HG02840 (cell line): ENCODE measurements around the gene PCID2.
"Not testable (repeated sequence)": the region's sequence is repeated elsewhere in the genome, so short reads cannot be mapped to it uniquely, and the experiment has no call there.

Experiments used
- ATAC-seq: cut with Tn5 transposase; IDR thresholded peaks from one replicate; pipeline ENCODE4 v1.9.1; 2021; ENCODE audit warnings: mild to moderate bottlenecking, moderate library complexity, moderate number of reproducible peaks; ENCODE audit not compliant: unreplicated experiment, low FRiP score

PCID2 gene

GRCh38 chr13:113168211-113168610, 40.3 kb downstream of the PCID2 start:
- no peak for ATAC-seq

GRCh38 chr13:113167575-113167974, 40.9 kb downstream of the PCID2 start:
- no peak for ATAC-seq

- ATAC-seq = no peak
These were observed 41.3 kb downstream of the PCID2 start for GRCh38 chr13:113167155-113167554.

- no peak for ATAC-seq
These were observed 41.8 kb downstream of the PCID2 start for GRCh38 chr13:113166681-113167080.

GRCh38 chr13:113166266-113166665, 42.2 kb downstream of the PCID2 start:
- ATAC-seq = no peak

GRCh38 chr13:113164492-113164891, 44.0 kb downstream of the PCID2 start:
- no peak for ATAC-seq

DNA sequence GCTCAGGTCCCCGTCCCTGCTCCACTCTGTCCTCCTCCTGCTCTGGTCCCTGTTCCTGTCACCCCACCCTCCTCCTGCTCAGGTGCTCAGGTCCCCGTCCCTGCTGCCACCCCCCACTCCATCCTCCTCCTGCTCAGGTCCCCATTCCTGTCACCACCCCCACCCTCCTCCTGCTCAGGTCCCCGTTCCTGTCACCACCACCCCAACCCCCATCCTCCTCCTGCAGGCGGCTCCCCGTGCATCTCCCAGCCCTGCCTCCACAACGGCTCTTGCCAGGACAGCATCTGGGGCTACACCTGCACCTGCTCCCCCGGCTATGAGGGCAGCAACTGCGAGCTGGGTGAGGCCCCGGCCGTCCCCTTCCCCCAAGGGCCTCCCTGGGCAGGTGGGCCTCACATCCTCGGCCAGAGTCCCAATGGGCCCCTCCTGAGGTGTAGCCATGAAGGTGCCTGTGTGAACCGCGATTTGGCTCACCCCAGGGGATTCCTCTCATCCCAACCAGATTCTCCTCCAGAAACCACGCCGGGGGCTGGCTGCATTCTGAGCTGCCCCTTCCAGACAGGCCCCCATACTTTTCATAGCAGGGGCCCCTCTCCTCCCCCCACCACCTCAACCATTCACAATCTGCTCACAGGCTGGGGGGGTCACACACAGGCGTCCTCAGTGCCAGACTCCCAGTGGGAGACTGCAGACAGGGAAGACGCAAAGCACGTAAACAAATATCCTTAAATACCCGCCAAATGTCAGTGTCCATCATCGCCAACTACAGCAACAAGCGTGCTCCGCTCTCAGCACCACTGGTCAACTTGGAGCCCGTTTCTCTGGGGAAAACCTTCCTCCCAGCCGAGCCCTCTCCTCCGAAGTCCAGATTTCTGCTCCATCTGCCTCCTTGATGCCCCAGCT, 45.4 kb downstream of the PCID2 start:
- ATAC-seq = no peak

DNA sequence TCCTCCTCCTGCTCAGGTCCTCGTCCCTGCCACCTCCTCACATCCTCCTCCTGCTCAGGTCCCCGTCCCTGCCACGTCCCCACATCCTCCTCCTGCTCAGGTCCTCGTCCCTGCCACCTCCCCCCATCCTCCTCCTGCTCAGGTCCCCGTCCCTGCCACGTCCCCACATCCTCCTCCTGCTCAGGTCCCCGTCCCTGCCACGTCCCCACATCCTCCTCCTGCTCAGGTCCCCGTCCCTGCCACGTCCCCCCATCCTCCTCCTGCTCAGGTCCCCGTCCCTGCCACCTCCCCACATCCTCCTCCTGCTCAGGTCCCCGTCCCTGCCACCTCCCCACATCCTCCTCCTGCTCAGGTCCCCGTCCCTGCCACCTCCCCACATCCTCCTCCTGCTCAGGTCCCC, 46.5 kb downstream of the PCID2 start:
- ATAC-seq = not testable (repeated sequence)

DNA sequence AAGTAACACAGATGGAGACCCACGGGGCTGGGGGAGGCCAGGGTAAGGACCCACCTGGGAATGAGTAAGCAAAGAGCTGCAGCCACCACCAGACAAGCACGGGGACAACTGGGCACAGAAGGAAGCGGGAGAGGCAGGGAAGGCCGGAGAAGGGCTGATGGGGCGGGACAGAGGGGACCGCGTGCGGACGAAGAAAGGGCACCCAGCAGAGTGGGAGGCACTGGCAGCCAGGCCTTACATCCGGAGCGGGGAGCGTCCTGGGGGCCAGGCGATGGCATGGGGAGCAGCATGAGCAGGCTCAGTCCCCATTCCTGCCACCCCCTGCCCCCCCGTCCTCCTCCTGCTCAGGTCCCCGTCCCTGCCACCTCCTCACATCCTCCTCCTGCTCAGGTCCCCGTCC, 47.0 kb downstream of the PCID2 start:
- ATAC-seq = no peak

- no peak for ATAC-seq
These were observed 47.5 kb downstream of the PCID2 start for GRCh38 chr13:113160983-113161382.

- ATAC-seq = no peak
These were observed 48.8 kb downstream of the PCID2 start for GRCh38 chr13:113159701-113160100.

DNA sequence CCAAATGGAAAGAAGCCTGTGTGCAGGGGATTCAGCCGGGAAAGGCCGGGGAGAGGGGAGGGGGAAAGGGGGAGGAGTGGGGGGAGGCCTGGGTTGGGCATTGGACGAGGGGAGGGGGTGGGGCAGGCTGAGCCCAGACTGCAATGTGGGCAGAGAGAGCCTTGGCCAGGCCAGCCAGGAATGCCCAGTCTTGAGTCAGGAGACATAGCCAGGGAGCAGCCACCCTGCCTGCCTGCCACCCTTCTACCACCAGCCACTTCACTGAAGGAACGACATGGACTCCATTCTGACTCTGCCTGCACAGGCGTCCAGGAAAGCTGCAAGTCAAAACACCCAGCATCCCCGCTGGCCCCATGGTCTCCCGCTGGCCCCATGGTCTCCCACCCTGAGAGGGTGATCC, 49.5 kb downstream of the PCID2 start:
- ATAC-seq = no peak

DNA sequence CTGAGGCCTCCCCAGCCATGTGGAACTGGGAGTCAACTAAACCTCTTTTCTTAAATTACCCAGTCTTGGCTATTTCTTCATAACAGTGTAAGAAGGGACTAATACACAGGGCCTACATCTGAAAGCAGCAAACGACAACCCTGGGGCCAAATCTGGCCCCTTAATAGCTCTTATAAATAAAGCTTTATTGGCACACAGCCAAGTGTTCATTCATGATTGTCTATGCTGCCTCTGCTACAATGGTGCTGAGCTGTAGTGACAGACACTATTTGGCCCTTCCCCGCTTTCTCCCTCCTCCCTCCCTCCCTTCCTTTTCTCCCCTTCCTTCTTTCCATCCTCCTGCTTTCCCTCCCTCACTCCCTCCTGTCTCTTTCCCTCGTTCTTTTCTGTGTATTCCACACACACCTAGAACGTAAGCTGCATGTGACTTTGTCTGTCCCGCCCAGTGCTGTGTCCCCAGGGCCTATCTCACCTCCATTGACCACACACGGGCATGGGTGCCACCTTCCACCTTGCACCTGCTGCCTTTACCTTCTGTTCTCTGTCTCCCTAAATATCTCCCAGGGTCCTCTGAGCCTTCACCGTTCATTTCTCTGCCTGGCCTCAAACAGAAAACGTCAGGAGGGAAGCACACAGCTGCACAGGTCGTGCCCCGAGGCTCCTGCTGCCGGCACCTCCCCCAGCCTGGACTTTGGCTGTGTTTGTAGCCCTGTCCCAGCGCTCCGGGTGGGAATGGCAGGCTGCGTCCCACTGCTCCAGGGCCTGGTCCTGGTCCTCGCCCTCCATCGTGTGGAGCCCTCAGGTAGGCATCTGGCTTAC, 50.3 kb downstream of the PCID2 start, which contains the start of gene PROZ:
Gene PROZ (plus strand): TSS at position 720 of the 819 bp plus-strand sequence. CDS start 13 bp downstream, at position 733.
- ATAC-seq = no peak

DNA sequence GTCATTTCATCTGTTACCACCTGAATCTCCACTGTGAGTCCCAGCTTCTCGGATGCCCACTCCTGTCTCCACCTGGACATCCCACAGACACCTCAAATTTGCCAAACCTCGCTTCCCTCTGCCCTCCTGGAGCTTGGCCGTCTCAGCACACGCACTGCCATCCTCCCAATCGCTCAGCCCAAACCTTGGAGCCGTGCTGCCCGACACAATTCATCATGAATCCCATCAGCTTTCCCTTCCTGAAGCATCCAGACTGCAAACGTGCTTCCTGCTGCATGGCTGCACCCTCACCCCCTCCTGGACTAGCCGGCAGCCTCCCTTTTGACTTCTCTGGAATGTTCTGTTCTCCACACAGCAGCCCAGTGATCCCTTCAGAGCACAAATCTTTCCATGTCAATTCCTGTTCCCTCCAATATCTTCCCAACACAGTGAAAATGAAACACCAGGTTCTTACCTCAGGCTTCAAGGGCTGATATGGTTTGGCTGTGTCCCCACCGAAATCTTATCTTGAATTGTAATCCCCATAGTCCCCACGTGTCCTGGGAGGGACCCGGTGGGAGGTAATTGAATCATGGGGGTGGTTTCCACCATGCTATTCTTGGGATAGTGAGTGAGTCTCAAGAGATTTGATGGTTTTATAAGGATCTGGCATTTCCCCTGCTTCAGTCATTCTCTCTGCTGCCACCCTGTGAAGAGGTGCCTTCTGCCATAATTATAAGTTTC, 51.1 kb downstream of the PCID2 start:
- ATAC-seq = no peak

DNA sequence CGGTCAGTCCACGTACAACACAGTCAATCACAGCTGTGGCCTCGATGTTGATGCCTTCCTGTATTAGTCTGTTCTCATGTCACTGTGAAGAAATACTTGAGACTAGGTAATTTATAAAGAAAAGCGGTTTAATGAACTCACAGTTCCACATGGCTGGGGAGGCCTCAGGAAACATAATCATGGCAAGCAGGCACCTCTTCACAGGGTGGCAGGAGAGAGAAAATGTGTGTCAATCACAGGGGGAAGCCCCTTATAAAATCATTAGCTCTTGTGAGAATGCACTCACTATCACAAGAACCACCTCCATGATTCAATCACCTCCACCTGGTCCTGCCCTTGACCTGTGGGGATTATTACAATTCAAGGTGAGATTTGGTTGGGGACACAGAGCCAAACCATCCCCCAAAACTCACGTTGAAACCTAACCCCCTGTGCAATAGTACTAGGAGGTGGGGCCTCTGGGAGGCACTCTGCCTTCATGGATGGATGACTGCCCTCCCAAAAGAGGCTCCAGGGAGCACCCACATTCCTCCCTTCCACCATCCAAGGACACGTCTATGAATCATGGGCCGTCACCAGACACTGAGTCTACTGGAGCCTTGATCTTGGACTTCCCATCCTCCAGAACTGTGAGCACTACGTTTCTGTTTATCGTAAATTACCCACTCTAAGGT, 52.4 kb downstream of the PCID2 start:
- no peak for ATAC-seq

DNA sequence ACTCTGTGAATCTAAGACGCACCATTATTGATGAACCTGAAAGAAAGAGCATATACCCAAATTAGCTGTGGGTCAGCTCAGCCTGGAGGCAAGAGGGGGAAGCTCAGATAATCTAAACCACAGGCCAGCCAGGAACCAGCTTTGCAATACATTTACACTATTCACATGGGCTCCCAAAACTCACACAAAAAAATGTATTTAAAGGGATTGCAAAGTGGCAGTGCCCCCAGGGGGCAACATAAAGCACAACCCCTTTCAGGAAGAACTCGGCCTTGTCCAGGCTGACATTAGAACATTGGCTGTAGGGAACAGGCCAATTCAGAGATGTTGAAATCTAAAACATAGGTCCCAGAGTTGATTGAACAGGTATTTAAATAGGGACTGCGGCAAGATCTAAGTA, 53.3 kb downstream of the PCID2 start:
- ATAC-seq = no peak

DNA sequence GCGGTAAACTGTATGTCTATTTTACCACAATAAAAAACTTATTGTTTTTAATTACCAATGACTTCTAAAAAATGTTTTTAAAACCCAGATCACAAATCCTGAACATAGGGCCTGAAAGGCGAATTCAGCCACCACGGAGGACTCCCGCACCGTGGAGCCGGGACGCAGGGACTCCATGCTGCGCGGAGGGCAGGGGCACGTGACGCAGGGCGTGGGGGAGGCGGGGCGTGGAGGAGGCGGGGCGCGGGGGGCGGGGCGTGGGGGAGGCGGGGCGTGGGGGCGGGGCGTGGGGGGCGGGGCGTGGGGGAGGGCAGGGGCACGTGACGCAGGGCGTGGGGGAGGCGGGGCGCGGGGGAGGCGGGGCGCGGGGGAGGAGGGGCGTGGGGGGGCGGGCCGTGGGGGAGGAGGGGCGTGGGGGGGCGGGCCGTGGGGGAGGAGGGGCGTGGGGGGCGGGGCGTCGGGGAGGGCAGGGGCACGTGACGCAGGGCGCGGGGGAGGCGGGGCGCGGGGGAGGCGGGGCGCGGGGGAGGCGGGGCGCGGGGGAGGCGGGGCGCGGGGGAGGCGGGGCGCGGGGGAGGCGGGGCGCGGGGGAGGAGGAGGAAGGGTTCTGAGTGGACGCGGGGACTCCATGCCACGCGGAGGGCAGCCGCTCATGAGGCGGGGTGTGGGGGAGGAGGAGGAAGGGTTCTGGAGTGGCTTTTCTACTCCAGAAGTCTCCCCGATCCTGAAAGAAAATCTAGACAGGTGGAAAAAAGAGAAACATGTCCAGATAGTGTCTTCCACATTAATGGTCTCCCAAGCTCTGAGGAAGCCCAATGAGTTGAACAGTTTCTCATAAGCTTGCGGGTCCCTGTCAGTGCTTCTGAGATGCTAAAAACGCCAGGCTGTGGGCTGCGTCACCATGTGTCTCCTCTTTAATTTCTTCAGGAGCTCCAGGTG, 54.4 kb downstream of the PCID2 start:
- ATAC-seq = no peak

- ATAC-seq = no peak
These were observed 55.3 kb downstream of the PCID2 start for GRCh38 chr13:113152984-113153809.

DNA sequence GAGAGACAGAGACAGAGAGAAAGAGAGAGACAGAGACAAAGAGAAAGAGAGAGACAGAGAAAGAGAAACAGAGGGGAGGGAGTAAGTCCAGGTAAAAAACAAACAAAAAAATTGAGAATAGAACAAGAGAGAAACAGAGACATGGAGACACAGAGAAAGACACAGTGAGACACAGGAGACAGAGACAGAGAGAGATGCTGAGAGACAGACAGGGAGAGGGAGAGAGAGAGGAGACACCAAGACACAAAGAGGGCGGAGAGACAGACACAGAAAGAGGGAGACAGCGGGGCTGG, 55.8 kb downstream of the PCID2 start:
- ATAC-seq = no peak
